GM18858 (cell line): ENCODE measurements around the gene FXN.
"Not testable (repeated sequence)": the region's sequence is repeated elsewhere in the genome, so short reads cannot be mapped to it uniquely, and the experiment has no call there.

Experiments used
- ATAC-seq: cut with Tn5 transposase; IDR thresholded peaks from one replicate; pipeline ENCODE4 v1.9.1; 2021; ENCODE audit not compliant: unreplicated experiment

Gene FXN

GRCh38 chr9:69097923-69098593, 62.5 kb downstream of the FXN start:
- ATAC-seq = no peak

- ATAC-seq = not testable (repeated sequence)
Measured at GRCh38 chr9:69103348-69103996, 67.9 kb downstream of the FXN start.

- ATAC-seq = no peak
Measured at GRCh38 chr9:69104830-69105527, 69.4 kb downstream of the FXN start.

- ATAC-seq = no peak
Measured at GRCh38 chr9:69107771-69108170, 72.2 kb downstream of the FXN start.

- not testable (repeated sequence) for ATAC-seq
Measured at GRCh38 chr9:69108706-69109105, 73.2 kb downstream of the FXN start.

- no peak for ATAC-seq
Measured at GRCh38 chr9:69109152-69109551, 73.6 kb downstream of the FXN start.

GRCh38 chr9:69112646-69113045, 77.1 kb downstream of the FXN start:
- not testable (repeated sequence) for ATAC-seq

- ATAC-seq = no peak
Measured at GRCh38 chr9:69115621-69116020, 80.1 kb downstream of the FXN start.

GRCh38 chr9:69118656-69119055, 83.1 kb downstream of the FXN start:
- ATAC-seq = no peak

- ATAC-seq = no peak
Measured at GRCh38 chr9:69120380-69121154, 85.0 kb downstream of the FXN start.

GRCh38 chr9:69121155-69122081, 85.9 kb downstream of the FXN start:
- peak; percentile 46 for ATAC-seq

GRCh38 chr9:69122082-69122548, 86.6 kb downstream of the FXN start:
- peak; percentile 46 for ATAC-seq

- no peak for ATAC-seq
Measured at GRCh38 chr9:69122549-69123141, 87.1 kb downstream of the FXN start.

GRCh38 chr9:69130456-69131441, 95.2 kb downstream of the FXN start:
- ATAC-seq = no peak

GRCh38 chr9:69131682-69132081, 96.1 kb downstream of the FXN start:
- ATAC-seq = no peak

GRCh38 chr9:69132361-69132760, 96.8 kb downstream of the FXN start:
- ATAC-seq = no peak

- ATAC-seq = no peak
Measured at GRCh38 chr9:69134412-69134811, 98.9 kb downstream of the FXN start.

GRCh38 chr9:69136185-69136584, 100.6 kb downstream of the FXN start:
- no peak for ATAC-seq

- ATAC-seq = no peak
Measured at GRCh38 chr9:69136779-69137178, 101.2 kb downstream of the FXN start.
